ENCODE results near the gene ZFP42. TPM values are rescaled to one million over a fixed set of nuclear protein-coding genes. Genes with fewer than 3 reads are reported as not detected.

The ZFP42 gene
- total RNA-seq, 1 experiment from 2014 or later: 0.34 TPM

GRCh38 chr4:188029114-188029513 lies 33.5 kb downstream of the ZFP42 start:
- no peak for TF ChIP-seq CTCF (IDR thresholded peaks at IDR 0.05; ENCODE audit: insufficient read depth in 1 of 2, low read depth in 1 of 2, low read length in 1 of 2, severe bottlenecking in 1 of 2, unreplicated experiment in 1 of 2)
- Histone ChIP-seq H3K4me1 (peaks cover 4% of the 10 kb centered on the region; the same call in 1 of the 2 replicates), H3K36me3 (ENCODE audit: control insufficient read depth, insufficient read depth, low read length) (no peaks in the 10 kb centered on the region), H3K27me3 (replicated peaks; ENCODE audit: control insufficient read depth, insufficient read depth, low read length) (no peaks in the 10 kb centered on the region), H3K4me3 (ENCODE audit: low read depth, low read length) (no peak overlapping the region), H3K9me3 (no peaks in the 10 kb centered on the region)
- no peaks in the 10 kb centered on the region for H3K9me3 Mint-ChIP-seq (ENCODE audit: unreplicated experiment)
- intact Hi-C loops (cut with micrococcal nuclease; ENCODE audit: unreplicated experiment): no loop called here
- no TSS peak for BruUV-seq (replicated peaks)
- peaks cover 5% of the 10 kb centered on the region for H3K4me1 Mint-ChIP-seq (ENCODE audit: low read depth, unreplicated experiment)
- H3K36me3 Mint-ChIP-seq (ENCODE audit: insufficient read depth, unreplicated experiment): no peaks in the 10 kb centered on the region
- ChIA-PET POLR2A (no interaction called here), CTCF (no interaction called here)
- no peak for DNase-seq
- H3K27me3 Mint-ChIP-seq (ENCODE audit: insufficient read depth, unreplicated experiment): no peaks in the 10 kb centered on the region
- no peak overlapping the region for H3K4me3 Mint-ChIP-seq (ENCODE audit: unreplicated experiment)
- H3K27ac Mint-ChIP-seq (ENCODE audit: unreplicated experiment): no peak overlapping the region

- Mint-ChIP-seq H3K4me1 (ENCODE audit: low read depth, unreplicated experiment) (peaks cover 5% of the 10 kb centered on the region), H3K27ac (ENCODE audit: unreplicated experiment) (no peak overlapping the region), H3K27me3 (ENCODE audit: insufficient read depth, unreplicated experiment) (no peaks in the 10 kb centered on the region), H3K4me3 (ENCODE audit: unreplicated experiment) (no peak overlapping the region), H3K9me3 (ENCODE audit: unreplicated experiment) (no peaks in the 10 kb centered on the region), H3K36me3 (ENCODE audit: insufficient read depth, unreplicated experiment) (no peaks in the 10 kb centered on the region)
- no TSS peak for BruUV-seq (replicated peaks)
- ChIA-PET POLR2A (no interaction called here), CTCF (no interaction called here)
- H3K4me1 ChIP-seq: peaks cover 4% of the 10 kb centered on the region; the same call in 1 of the 2 replicates
- no peaks in the 10 kb centered on the region for H3K36me3 ChIP-seq (ENCODE audit: control insufficient read depth, insufficient read depth, low read length)
- no peak overlapping the region for H3K4me3 ChIP-seq (ENCODE audit: low read depth, low read length)
- intact Hi-C loops (cut with micrococcal nuclease; ENCODE audit: unreplicated experiment): no loop called here
- H3K9me3 ChIP-seq: no peaks in the 10 kb centered on the region
- no peaks in the 10 kb centered on the region for H3K27me3 ChIP-seq (replicated peaks; ENCODE audit: control insufficient read depth, insufficient read depth, low read length)
- TF ChIP-seq CTCF (IDR thresholded peaks at IDR 0.05; ENCODE audit: insufficient read depth in 1 of 2, low read depth in 1 of 2, low read length in 1 of 2, severe bottlenecking in 1 of 2, unreplicated experiment in 1 of 2): no peak
- DNase-seq: no peak
These were observed 34.8 kb downstream of the ZFP42 start for GRCh38 chr4:188030401-188030800.

- Mint-ChIP-seq H3K27ac (ENCODE audit: unreplicated experiment) (no peak overlapping the region), H3K4me1 (ENCODE audit: low read depth, unreplicated experiment) (peaks cover 5% of the 10 kb centered on the region), H3K27me3 (ENCODE audit: insufficient read depth, unreplicated experiment) (no peaks in the 10 kb centered on the region), H3K36me3 (ENCODE audit: insufficient read depth, unreplicated experiment) (no peaks in the 10 kb centered on the region), H3K9me3 (ENCODE audit: unreplicated experiment) (no peaks in the 10 kb centered on the region), H3K4me3 (ENCODE audit: unreplicated experiment) (no peak overlapping the region)
- H3K4me1 ChIP-seq: no peaks in the 10 kb centered on the region
- intact Hi-C loops (cut with micrococcal nuclease; ENCODE audit: unreplicated experiment): no loop called here
- BruUV-seq (replicated peaks): no TSS peak
- no peaks in the 10 kb centered on the region for H3K36me3 ChIP-seq (ENCODE audit: control insufficient read depth, insufficient read depth, low read length)
- H3K4me3 ChIP-seq (ENCODE audit: low read depth, low read length): no peak overlapping the region
- H3K27me3 ChIP-seq (replicated peaks; ENCODE audit: control insufficient read depth, insufficient read depth, low read length): no peaks in the 10 kb centered on the region
- CTCF ChIA-PET: no interaction called here
- TF ChIP-seq CTCF (IDR thresholded peaks at IDR 0.05; ENCODE audit: insufficient read depth in 1 of 2, low read depth in 1 of 2, low read length in 1 of 2, severe bottlenecking in 1 of 2, unreplicated experiment in 1 of 2): no peak
- no peak for DNase-seq
- POLR2A ChIA-PET: no interaction called here
- no peaks in the 10 kb centered on the region for H3K9me3 ChIP-seq
These were observed 36.2 kb downstream of the ZFP42 start for GRCh38 chr4:188031751-188032150.
